ENCODE data around the gene KCNIP2.

GRCh38 chr10:101892782-101893391, 49.3 kb upstream of the KCNIP2 start:
- no peak for TF ChIP-seq CTCF (IDR thresholded peaks at IDR 0.05)
- no peak for TF ChIP-seq POLR2AphosphoS5 (IDR thresholded peaks at IDR 0.05)
- TF ChIP-seq POLR2A (IDR thresholded peaks at IDR 0.05) = no peak
